Ishikawa (cell line): ENCODE data around the gene STX1B.

Experiments
- CEBPB ChIP-seq: IDR thresholded peaks from 2 replicates; pipeline ENCODE4 v1.6.1; 2012
- CREB1 ChIP-seq: IDR thresholded peaks from 2 replicates; pipeline ENCODE4 v1.6.1; 2012; ENCODE audit warnings: low read depth
- EGR1 ChIP-seq: IDR thresholded peaks from 2 replicates; pipeline ENCODE4 v1.6.1; 2012
- EP300 ChIP-seq: IDR thresholded peaks from 2 replicates; pipeline ENCODE4 v1.6.1; 2012; ENCODE audit warnings: borderline replicate concordance
- FOXM1 ChIP-seq: IDR thresholded peaks from 2 replicates; pipeline ENCODE4 v1.6.1; 2012; ENCODE audit warnings: low read depth, borderline replicate concordance
- NFIC ChIP-seq: IDR thresholded peaks from 2 replicates; pipeline ENCODE4 v1.6.1; 2012
- RAD21 ChIP-seq: IDR thresholded peaks from 2 replicates; pipeline ENCODE4 v1.6.1; 2012; ENCODE audit warnings: low read depth
- TAF1 ChIP-seq: IDR thresholded peaks from 2 replicates; pipeline ENCODE4 v1.6.1; 2012; ENCODE audit warnings: low read depth, mild to moderate bottlenecking
- TF ChIP-seq, protein P1 (sequence below): IDR thresholded peaks from 2 replicates; pipeline ENCODE4 v1.6.1; 2012; ENCODE audit warnings: low read depth, mild to moderate bottlenecking
- TF ChIP-seq, protein P2 (sequence below): IDR thresholded peaks from 2 replicates; pipeline ENCODE4 v1.6.1; 2012
- TF ChIP-seq, protein P3 (sequence below): IDR thresholded peaks from 2 replicates; pipeline ENCODE4 v1.6.1; 2012

DNA sequence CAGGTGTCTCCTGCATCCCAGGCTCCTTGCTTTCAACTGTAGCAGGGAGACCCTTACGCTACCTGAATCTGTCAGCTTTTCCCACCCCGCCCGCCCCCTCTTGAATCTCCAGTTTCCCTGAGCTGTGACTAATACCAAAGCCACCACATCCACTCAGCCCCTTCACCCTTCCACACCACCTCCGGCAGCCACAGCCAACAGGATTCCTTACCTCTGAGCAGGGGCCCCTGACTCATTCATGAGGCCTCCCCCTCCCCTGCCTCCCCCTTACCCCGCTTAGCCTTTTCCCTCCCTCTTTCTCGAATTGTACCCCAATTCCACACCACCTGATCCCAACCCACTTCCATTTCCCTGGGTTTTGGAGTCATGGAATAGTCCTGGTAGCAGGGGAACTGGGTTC is 2.3 kb downstream of the STX1B start:
- TF ChIP-seq CEBPB (no peak), RAD21 (no peak), TAF1 (no peak), NFIC (no peak), EGR1 (no peak), CREB1 (no peak), EP300 (no peak), FOXM1 (no peak)
- TF ChIP-seq, protein P1, sequence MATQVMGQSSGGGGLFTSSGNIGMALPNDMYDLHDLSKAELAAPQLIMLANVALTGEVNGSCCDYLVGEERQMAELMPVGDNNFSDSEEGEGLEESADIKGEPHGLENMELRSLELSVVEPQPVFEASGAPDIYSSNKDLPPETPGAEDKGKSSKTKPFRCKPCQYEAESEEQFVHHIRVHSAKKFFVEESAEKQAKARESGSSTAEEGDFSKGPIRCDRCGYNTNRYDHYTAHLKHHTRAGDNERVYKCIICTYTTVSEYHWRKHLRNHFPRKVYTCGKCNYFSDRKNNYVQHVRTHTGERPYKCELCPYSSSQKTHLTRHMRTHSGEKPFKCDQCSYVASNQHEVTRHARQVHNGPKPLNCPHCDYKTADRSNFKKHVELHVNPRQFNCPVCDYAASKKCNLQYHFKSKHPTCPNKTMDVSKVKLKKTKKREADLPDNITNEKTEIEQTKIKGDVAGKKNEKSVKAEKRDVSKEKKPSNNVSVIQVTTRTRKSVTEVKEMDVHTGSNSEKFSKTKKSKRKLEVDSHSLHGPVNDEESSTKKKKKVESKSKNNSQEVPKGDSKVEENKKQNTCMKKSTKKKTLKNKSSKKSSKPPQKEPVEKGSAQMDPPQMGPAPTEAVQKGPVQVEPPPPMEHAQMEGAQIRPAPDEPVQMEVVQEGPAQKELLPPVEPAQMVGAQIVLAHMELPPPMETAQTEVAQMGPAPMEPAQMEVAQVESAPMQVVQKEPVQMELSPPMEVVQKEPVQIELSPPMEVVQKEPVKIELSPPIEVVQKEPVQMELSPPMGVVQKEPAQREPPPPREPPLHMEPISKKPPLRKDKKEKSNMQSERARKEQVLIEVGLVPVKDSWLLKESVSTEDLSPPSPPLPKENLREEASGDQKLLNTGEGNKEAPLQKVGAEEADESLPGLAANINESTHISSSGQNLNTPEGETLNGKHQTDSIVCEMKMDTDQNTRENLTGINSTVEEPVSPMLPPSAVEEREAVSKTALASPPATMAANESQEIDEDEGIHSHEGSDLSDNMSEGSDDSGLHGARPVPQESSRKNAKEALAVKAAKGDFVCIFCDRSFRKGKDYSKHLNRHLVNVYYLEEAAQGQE: no peak
- TF ChIP-seq, protein P2, sequence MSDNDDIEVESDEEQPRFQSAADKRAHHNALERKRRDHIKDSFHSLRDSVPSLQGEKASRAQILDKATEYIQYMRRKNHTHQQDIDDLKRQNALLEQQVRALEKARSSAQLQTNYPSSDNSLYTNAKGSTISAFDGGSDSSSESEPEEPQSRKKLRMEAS: no peak
- TF ChIP-seq, protein P3, sequence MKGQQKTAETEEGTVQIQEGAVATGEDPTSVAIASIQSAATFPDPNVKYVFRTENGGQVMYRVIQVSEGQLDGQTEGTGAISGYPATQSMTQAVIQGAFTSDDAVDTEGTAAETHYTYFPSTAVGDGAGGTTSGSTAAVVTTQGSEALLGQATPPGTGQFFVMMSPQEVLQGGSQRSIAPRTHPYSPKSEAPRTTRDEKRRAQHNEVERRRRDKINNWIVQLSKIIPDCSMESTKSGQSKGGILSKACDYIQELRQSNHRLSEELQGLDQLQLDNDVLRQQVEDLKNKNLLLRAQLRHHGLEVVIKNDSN: no peak
